H9 (cell line): ENCODE measurements around the gene ACSM2B. TPM values are rescaled to one million over a fixed set of nuclear protein-coding genes. Genes with fewer than 3 reads are reported as not detected.
"Not testable (repeated sequence)": the region's sequence is repeated elsewhere in the genome, so short reads cannot be mapped to it uniquely, and the experiment has no call there.

Experiments used
- DNase-seq: peaks from one replicate; pipeline ENCODE4 v3.0.0-alpha.2; 2017
- H2AFZ ChIP-seq: one replicate; pipeline ENCODE4 v1.6.1; 2013; ENCODE audit warnings: mild to moderate bottlenecking, low read length, control low read depth, moderate library complexity
- H2AK5ac ChIP-seq: 2 replicates; pipeline ENCODE4 v1.6.1; 2013; ENCODE audit warnings: low read length, control low read depth, mixed read lengths; ENCODE audit not compliant: insufficient read length
- H2BK120ac ChIP-seq: one replicate; pipeline ENCODE4 v1.6.1; 2013; ENCODE audit warnings: low read depth, mild to moderate bottlenecking, low read length, control low read depth, inconsistent platforms; ENCODE audit not compliant: poor library complexity, severe bottlenecking
- H2BK12ac ChIP-seq: 2 replicates; pipeline ENCODE4 v1.6.1; 2013; ENCODE audit warnings: low read length, control low read depth, mixed read lengths, low read depth; ENCODE audit not compliant: insufficient read length
- H2BK15ac ChIP-seq: 2 replicates; pipeline ENCODE4 v1.6.1; 2013; ENCODE audit warnings: low read depth, low read length, control low read depth
- H2BK20ac ChIP-seq: one replicate; pipeline ENCODE4 v1.6.1; 2013; ENCODE audit warnings: low read depth, mild to moderate bottlenecking, low read length, control low read depth, inconsistent platforms; ENCODE audit not compliant: poor library complexity, severe bottlenecking
- H2BK5ac ChIP-seq: 2 replicates; pipeline ENCODE4 v1.6.1; 2013; ENCODE audit warnings: low read length, control low read depth, mixed read lengths; ENCODE audit not compliant: insufficient read length
- H3K14ac ChIP-seq: 2 replicates; pipeline ENCODE4 v1.6.1; 2013; ENCODE audit warnings: low read length, control low read depth; ENCODE audit not compliant: insufficient read depth
- H3K18ac ChIP-seq: 2 replicates; pipeline ENCODE4 v1.6.1; 2013; ENCODE audit warnings: low read depth, mild to moderate bottlenecking, mixed read lengths, low read length, control low read depth; ENCODE audit not compliant: insufficient read length
- H3K23ac ChIP-seq: 2 replicates; pipeline ENCODE4 v1.6.1; 2013; ENCODE audit warnings: low read length, control low read depth, mixed read lengths, low read depth; ENCODE audit not compliant: insufficient read length
- H3K23me2 ChIP-seq: 2 replicates; pipeline ENCODE4 v1.6.1; 2013; ENCODE audit warnings: low read depth, mild to moderate bottlenecking, mixed read lengths, low read length, control low read depth; ENCODE audit not compliant: insufficient read length, poor library complexity, severe bottlenecking
- H3K27ac ChIP-seq: 2 replicates; pipeline ENCODE4 v1.5.1; 2013; ENCODE audit warnings: low read length, control low read depth, mixed read lengths, low read depth; ENCODE audit not compliant: insufficient read length
- H3K27me3 ChIP-seq: 2 replicates; pipeline ENCODE4 v1.6.1; 2013; ENCODE audit warnings: low read length, control low read depth, inconsistent platforms; ENCODE audit not compliant: insufficient read depth
- H3K4ac ChIP-seq: 2 replicates; pipeline ENCODE4 v1.6.1; 2013; ENCODE audit warnings: low read depth, mild to moderate bottlenecking, control low read depth, inconsistent platforms, low read length, moderate library complexity
- H3K4me1 ChIP-seq: 2 replicates; pipeline ENCODE4 v1.6.1; 2013; ENCODE audit warnings: low read length, control low read depth, inconsistent platforms; ENCODE audit not compliant: insufficient read depth
- H3K4me2 ChIP-seq: 2 replicates; pipeline ENCODE4 v1.6.1; 2013; ENCODE audit warnings: low read length, control low read depth, mixed read lengths; ENCODE audit not compliant: insufficient read length, insufficient read depth
- H3K56ac ChIP-seq: 2 replicates; pipeline ENCODE4 v1.6.1; 2013; ENCODE audit warnings: low read depth, mild to moderate bottlenecking, mixed read lengths, low read length, control low read depth; ENCODE audit not compliant: insufficient read length
- H3K79me1 ChIP-seq: 2 replicates; pipeline ENCODE4 v1.6.1; 2013; ENCODE audit warnings: low read depth, mild to moderate bottlenecking, moderate library complexity, low read length, control low read depth, inconsistent platforms; ENCODE audit not compliant: insufficient read depth, poor library complexity, severe bottlenecking
- H3K79me2 ChIP-seq: 2 replicates; pipeline ENCODE4 v1.6.1; 2013; ENCODE audit warnings: low read length, control low read depth, inconsistent platforms; ENCODE audit not compliant: insufficient read depth
- H3K9ac ChIP-seq: 2 replicates; pipeline ENCODE4 v1.6.1; 2013; ENCODE audit warnings: low read length, control low read depth, mixed read lengths; ENCODE audit not compliant: insufficient read length; ENCODE audit errors: extremely low read depth
- H3K9me3 ChIP-seq: one replicate; pipeline ENCODE4 v1.6.1; 2013; ENCODE audit warnings: low read depth, low read length, inconsistent platforms; ENCODE audit not compliant: control insufficient read depth
- H3T11ph ChIP-seq: one replicate; pipeline ENCODE4 v1.6.1; 2013; ENCODE audit warnings: mild to moderate bottlenecking, low read length, control low read depth, inconsistent platforms
- H4K20me1 ChIP-seq: one replicate; pipeline ENCODE4 v1.6.1; 2013; ENCODE audit not compliant: control insufficient read depth, insufficient read length, insufficient read depth
- H4K5ac ChIP-seq: 2 replicates; pipeline ENCODE4 v1.6.1; 2013; ENCODE audit warnings: low read depth, mild to moderate bottlenecking, mixed read lengths, low read length, control low read depth; ENCODE audit not compliant: insufficient read length
- H4K8ac ChIP-seq: replicated peaks from 2 replicates; pipeline ENCODE4 v1.6.1; 2013; ENCODE audit warnings: low read length, control low read depth, mixed read lengths, low read depth; ENCODE audit not compliant: insufficient read length
- H4K91ac ChIP-seq: 2 replicates; pipeline ENCODE4 v1.6.1; 2013; ENCODE audit warnings: low read depth, mild to moderate bottlenecking, moderate library complexity, mixed read lengths, low read length, control low read depth; ENCODE audit not compliant: insufficient read length
- H3K27ac Mint-ChIP-seq, 3 experiments: 2 replicates in 2 of 3; 3 replicates in 1 of 3; pipeline ENCODE4 v1.8.0; 2020 to 2021; ENCODE audit warnings: mixed read lengths in 3 of 3, mild to moderate bottlenecking in 1 of 3, moderate library complexity in 1 of 3
- H3K27me3 Mint-ChIP-seq: 2 replicates; pipeline ENCODE4 v1.8.0; 2021; ENCODE audit warnings: low read depth, mild to moderate bottlenecking, moderate library complexity, mixed read lengths
- H3K36me3 Mint-ChIP-seq, 3 experiments: 2 replicates in 2 of 3; 3 replicates in 1 of 3; pipeline ENCODE4 v1.8.0; 2020 to 2021; ENCODE audit warnings: low read depth in 3 of 3, mixed read lengths in 3 of 3; ENCODE audit not compliant: insufficient read depth in 1 of 3
- H3K4me1 Mint-ChIP-seq, 2 experiments: 2 replicates each; pipeline ENCODE4 v1.8.0; 2020; ENCODE audit warnings: mixed read lengths in 2 of 2
- H3K4me3 Mint-ChIP-seq, 2 experiments: 2 replicates in 1 of 2; 3 replicates in 1 of 2; pipeline ENCODE4 v1.8.0; 2020 to 2021; ENCODE audit warnings: mild to moderate bottlenecking in 2 of 2, mixed read lengths in 2 of 2, moderate library complexity in 1 of 2
- H3K9me3 Mint-ChIP-seq, 2 experiments: 2 replicates in 1 of 2; 3 replicates in 1 of 2; pipeline ENCODE4 v1.8.0; 2020; ENCODE audit warnings: mild to moderate bottlenecking in 2 of 2, mixed read lengths in 2 of 2, moderate library complexity in 1 of 2
- CTCF ChIP-seq: fragments of 200-600 bp; sonication (generic); conservative IDR thresholded peaks from 3 replicates; pipeline ENCODE4 v1.8.0; 2021; ENCODE audit warnings: antibody characterized with exemption, mild to moderate bottlenecking
- WGBS: extraction: QIAGEN DNeasy Blood & Tissue Kit; methylation state at CpG from one replicate; pipeline ENCODE4 v1.1.7; 2013; ENCODE audit warnings: missing lambda C conversion rate, low lambda C conversion rate, mixed read lengths; ENCODE audit not compliant: insufficient read length; ENCODE audit errors: extremely low coverage; 5-methylcytosine and 5-hydroxymethylcytosine counted together
- total RNA-seq: library from RNA; stranded (reverse); gene quantifications from 2 replicates; pipeline ENCODE4 v1.2.1, GENCODE V29; 2021

ACSM2B gene
- total RNA-seq, 1 experiment from 2014 or later = not detected

GRCh38 chr16:20602205-20602604 is 26.0 kb upstream of the ACSM2B start:
- not testable (repeated sequence) for H3K79me2 ChIP-seq

GRCh38 chr16:20599475-20599874 is 23.3 kb upstream of the ACSM2B start:
- not testable (repeated sequence) for H3K14ac ChIP-seq, H3K27me3 ChIP-seq, H4K20me1 ChIP-seq, H3K79me2 ChIP-seq, H3K4me3 Mint-ChIP-seq, H2BK5ac ChIP-seq, H2BK12ac ChIP-seq, H3K27ac Mint-ChIP-seq, H3K79me1 ChIP-seq, H3K23me2 ChIP-seq, H3K56ac ChIP-seq, H3K4me1 Mint-ChIP-seq, H4K5ac ChIP-seq, H3K27me3 Mint-ChIP-seq, H3K9ac ChIP-seq, H4K8ac ChIP-seq, H4K91ac ChIP-seq, DNase-seq, H3K18ac ChIP-seq, H3T11ph ChIP-seq, H3K9me3 ChIP-seq, H3K4me2 ChIP-seq, H2AK5ac ChIP-seq, H2AFZ ChIP-seq, H3K36me3 Mint-ChIP-seq, H3K4ac ChIP-seq, H2BK120ac ChIP-seq, H3K27ac ChIP-seq, H3K9me3 Mint-ChIP-seq, H2BK15ac ChIP-seq, H2BK20ac ChIP-seq, H3K23ac ChIP-seq, H3K4me1 ChIP-seq
- WGBS = no CpG with 5 or more reads among the region's 5 CpGs

More at GRCh38 chr16:20602205-20602604, 26.0 kb upstream of the ACSM2B start:
- not testable (repeated sequence) for H3K4me2 ChIP-seq, H2BK15ac ChIP-seq, H3K79me1 ChIP-seq, H3K27me3 Mint-ChIP-seq, H4K20me1 ChIP-seq, H3K23ac ChIP-seq, H2BK20ac ChIP-seq, H2AK5ac ChIP-seq, H2AFZ ChIP-seq, H3K14ac ChIP-seq, H2BK12ac ChIP-seq, H3T11ph ChIP-seq, H3K9ac ChIP-seq, H3K56ac ChIP-seq, H3K4ac ChIP-seq, H4K5ac ChIP-seq, H2BK5ac ChIP-seq, H3K9me3 ChIP-seq, H4K91ac ChIP-seq, H3K18ac ChIP-seq, H3K27me3 ChIP-seq, H2BK120ac ChIP-seq, H3K23me2 ChIP-seq, H3K36me3 Mint-ChIP-seq, H3K9me3 Mint-ChIP-seq, H3K4me1 ChIP-seq, H4K8ac ChIP-seq, DNase-seq, H3K27ac Mint-ChIP-seq, H3K4me3 Mint-ChIP-seq, H3K27ac ChIP-seq, H3K4me1 Mint-ChIP-seq
- no CpG with 5 or more reads among the region's 11 CpGs for WGBS
- TF ChIP-seq CTCF = peak; percentile 52; the same call in 2 of the 3 replicates
